ENCODE measurements around the gene F13A1. TPM values are rescaled to one million over a fixed set of nuclear protein-coding genes. Genes with fewer than 3 reads are reported as not detected.

The F13A1 gene
- total and polyA plus RNA-seq, 2 of the 13 experiments (the other 11 are each of a cell fraction or from before 2014, with no cell fraction given), result not detected

DNA sequence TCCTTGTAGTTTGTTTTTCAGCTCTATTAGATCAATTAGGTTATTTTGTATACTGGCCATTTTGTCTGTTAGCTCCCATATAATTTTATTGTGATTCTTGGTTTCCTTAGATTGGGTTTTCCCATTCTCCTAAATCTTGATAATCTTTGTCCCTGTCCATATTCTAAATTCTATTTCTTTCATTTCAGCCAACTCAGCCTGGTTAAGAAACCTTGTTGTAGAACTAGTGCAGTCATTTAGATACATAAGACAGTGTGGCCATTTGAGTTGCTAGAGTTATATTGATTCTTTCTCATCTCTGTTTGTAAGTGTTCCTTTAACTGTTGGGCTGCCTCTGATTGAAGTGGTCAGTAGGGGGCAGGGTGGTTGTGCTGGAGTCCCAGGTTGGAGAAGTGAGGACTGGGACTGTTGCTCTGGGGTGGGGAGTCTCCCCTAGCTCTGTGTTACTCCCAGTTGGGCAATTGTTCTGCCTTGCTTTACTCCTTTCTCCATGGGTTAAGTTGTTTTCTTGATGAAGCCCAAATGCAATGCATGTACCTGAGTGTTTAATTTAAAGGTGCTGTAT, 214.9 kb downstream of the F13A1 start:
- intact Hi-C loops (cut with micrococcal nuclease; ENCODE audit: unreplicated experiment), result no loop called here
- POLR2A ChIA-PET, result no interaction called here
- H3K4me2 ChIP-seq (ENCODE audit: low read depth, low read length), result no peak overlapping the region
- TF ChIP-seq KAT2B (IDR thresholded peaks at IDR 0.05; ENCODE audit: borderline replicate concordance, low read depth, low read length) (no peak), STAG1 (CRISPR knock-in tag; IDR thresholded peaks at IDR 0.05) (0 out of 2 replicates have a peak, but pooled peaks have one; percentile 3)
- TF ChIP-seq, protein P1, sequence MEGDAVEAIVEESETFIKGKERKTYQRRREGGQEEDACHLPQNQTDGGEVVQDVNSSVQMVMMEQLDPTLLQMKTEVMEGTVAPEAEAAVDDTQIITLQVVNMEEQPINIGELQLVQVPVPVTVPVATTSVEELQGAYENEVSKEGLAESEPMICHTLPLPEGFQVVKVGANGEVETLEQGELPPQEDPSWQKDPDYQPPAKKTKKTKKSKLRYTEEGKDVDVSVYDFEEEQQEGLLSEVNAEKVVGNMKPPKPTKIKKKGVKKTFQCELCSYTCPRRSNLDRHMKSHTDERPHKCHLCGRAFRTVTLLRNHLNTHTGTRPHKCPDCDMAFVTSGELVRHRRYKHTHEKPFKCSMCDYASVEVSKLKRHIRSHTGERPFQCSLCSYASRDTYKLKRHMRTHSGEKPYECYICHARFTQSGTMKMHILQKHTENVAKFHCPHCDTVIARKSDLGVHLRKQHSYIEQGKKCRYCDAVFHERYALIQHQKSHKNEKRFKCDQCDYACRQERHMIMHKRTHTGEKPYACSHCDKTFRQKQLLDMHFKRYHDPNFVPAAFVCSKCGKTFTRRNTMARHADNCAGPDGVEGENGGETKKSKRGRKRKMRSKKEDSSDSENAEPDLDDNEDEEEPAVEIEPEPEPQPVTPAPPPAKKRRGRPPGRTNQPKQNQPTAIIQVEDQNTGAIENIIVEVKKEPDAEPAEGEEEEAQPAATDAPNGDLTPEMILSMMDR (CRISPR knock-in tag; IDR thresholded peaks at IDR 0.05), result peak; percentile 41
- BruUV-seq (replicated peaks), result no TSS peak
- H3K4me3 ChIP-seq (replicated peaks in 1 of 3; ENCODE audit: insufficient read depth in 1 of 3, low read depth in 2 of 3, low read length in 3 of 3), result no peak overlapping the region
- CTCF ChIA-PET (ENCODE audit: low intra/inter-chr PET ratio, low total read pairs), result no interaction called here
- no peaks in the 10 kb centered on the region; a peak in 1 of 5 replicates for H3K27me3 ChIP-seq (ENCODE audit: control insufficient read depth in 1 of 2, insufficient read depth in 2 of 2, low read length in 2 of 2)
- no peaks in the 10 kb centered on the region for H3K79me2 ChIP-seq (ENCODE audit: insufficient read depth, low read length)
- no peak overlapping the region for H2AFZ ChIP-seq (ENCODE audit: low read length)
- peak; percentile 46; the same call in 1 of the 3 replicates for ATAC-seq
- no peaks in the 10 kb centered on the region for H3K4me1 ChIP-seq (ENCODE audit: insufficient read depth, low read length)
- H3K9ac ChIP-seq (ENCODE audit: insufficient read depth, low read depth, low read length), result no peak overlapping the region
- no peak for DNase-seq (ENCODE audit: low spot score)
- H3K27ac ChIP-seq (ENCODE audit: extremely low read length, insufficient read depth, low read length), result no peak overlapping the region
- in situ Hi-C loops (cut with HindIII; ENCODE audit: extremely low pct_ligation_motif_present, low pct_unique_long_range_greater_than_20kb), result no loop called here
- no peaks in the 10 kb centered on the region for H3K36me3 ChIP-seq (replicated peaks in 1 of 2; ENCODE audit: control insufficient read depth in 1 of 2, insufficient read depth in 2 of 2, low read length in 2 of 2)
- no peaks in the 10 kb centered on the region for H4K20me1 ChIP-seq (ENCODE audit: insufficient read depth, low read length)
- no peaks in the 10 kb centered on the region for H3K9me3 ChIP-seq (ENCODE audit: low read length)
- no peak for FAIRE-seq

Small RNA genes lying within 50 kb of the gene (microRNA-seq; reads per million reads assigned to microRNA genes)
- gene MIR5683 (not detected), gene MIR7853 (not detected)

Small RNA genes lying within 50 kb of the gene (small RNA-seq; reads per million reads assigned to genes)
- 0 to 1.9 (median 0) reads per million in 3 experiments for gene MIR7853 (ENCODE audit: insufficient read depth in 2 of 3, insufficient read length in 3 of 3, low read depth in 2 of 3, low replicate concordance in 1 of 3)

Data from HepG2 (cell line).